ENCODE data around the gene MED20.

Gene MED20

GRCh38 chr6:41878246-41878645 lies 42.7 kb downstream of the MED20 start:
- Histone ChIP-seq H3K9ac (ENCODE audit: low read length in 2 of 2) (no peak overlapping the region), H3K36me3 (ENCODE audit: control insufficient read depth in 2 of 2, insufficient read depth in 2 of 2, low read length in 2 of 2) (no peaks in the 10 kb centered on the region), H3K9me3 (ENCODE audit: control insufficient read depth in 2 of 2, low read length in 2 of 2) (no peaks in the 10 kb centered on the region), H3K4me1 (ENCODE audit: control insufficient read depth, insufficient read depth, low read length) (no peaks in the 10 kb centered on the region), H3K27ac (ENCODE audit: low read length) (no peak overlapping the region), H3K27me3 (ENCODE audit: control insufficient read depth in 1 of 2, insufficient read depth in 2 of 2, low read length in 2 of 2) (no peaks in the 10 kb centered on the region), H3K4me3 (ENCODE audit: low read length in 2 of 2) (no peak overlapping the region)

GRCh38 chr6:41877051-41877680 lies 43.8 kb downstream of the MED20 start:
- H3K4me3 ChIP-seq (ENCODE audit: low read length in 2 of 2): no peak overlapping the region
- no peaks in the 10 kb centered on the region for H3K9me3 ChIP-seq (ENCODE audit: control insufficient read depth in 2 of 2, low read length in 2 of 2)
- no peaks in the 10 kb centered on the region for H3K27me3 ChIP-seq (ENCODE audit: control insufficient read depth in 1 of 2, insufficient read depth in 2 of 2, low read length in 2 of 2)
- no peaks in the 10 kb centered on the region for H3K4me1 ChIP-seq (ENCODE audit: control insufficient read depth, insufficient read depth, low read length)
- no peak overlapping the region for H3K27ac ChIP-seq (ENCODE audit: low read length)
- no peaks in the 10 kb centered on the region for H3K36me3 ChIP-seq (ENCODE audit: control insufficient read depth in 2 of 2, insufficient read depth in 2 of 2, low read length in 2 of 2)
- H3K9ac ChIP-seq (ENCODE audit: low read length in 2 of 2): no peak overlapping the region

GRCh38 chr6:41874741-41875140 lies 46.2 kb downstream of the MED20 start:
- H3K9ac ChIP-seq (ENCODE audit: low read length in 2 of 2): no peak overlapping the region
- no peaks in the 10 kb centered on the region for H3K9me3 ChIP-seq (ENCODE audit: control insufficient read depth in 2 of 2, low read length in 2 of 2)
- H3K27me3 ChIP-seq (ENCODE audit: control insufficient read depth in 1 of 2, insufficient read depth in 2 of 2, low read length in 2 of 2): no peaks in the 10 kb centered on the region
- no peak overlapping the region for H3K27ac ChIP-seq (ENCODE audit: low read length)
- no peaks in the 10 kb centered on the region for H3K36me3 ChIP-seq (ENCODE audit: control insufficient read depth in 2 of 2, insufficient read depth in 2 of 2, low read length in 2 of 2)
- no peak overlapping the region for H3K4me3 ChIP-seq (ENCODE audit: low read length in 2 of 2)
- no peaks in the 10 kb centered on the region for H3K4me1 ChIP-seq (ENCODE audit: control insufficient read depth, insufficient read depth, low read length)

GRCh38 chr6:41872147-41872546 lies 48.8 kb downstream of the MED20 start:
- no peaks in the 10 kb centered on the region for H3K36me3 ChIP-seq (ENCODE audit: control insufficient read depth in 2 of 2, insufficient read depth in 2 of 2, low read length in 2 of 2)
- H3K27me3 ChIP-seq (ENCODE audit: control insufficient read depth in 1 of 2, insufficient read depth in 2 of 2, low read length in 2 of 2): no peaks in the 10 kb centered on the region
- no peaks in the 10 kb centered on the region for H3K4me1 ChIP-seq (ENCODE audit: control insufficient read depth, insufficient read depth, low read length)
- H3K27ac ChIP-seq (ENCODE audit: low read length): no peak overlapping the region
- H3K9ac ChIP-seq (ENCODE audit: low read length in 2 of 2): no peak overlapping the region
- no peaks in the 10 kb centered on the region for H3K9me3 ChIP-seq (ENCODE audit: control insufficient read depth in 2 of 2, low read length in 2 of 2)
- no peak overlapping the region for H3K4me3 ChIP-seq (ENCODE audit: low read length in 2 of 2)

GRCh38 chr6:41871691-41872090 lies 49.2 kb downstream of the MED20 start:
- H3K9me3 ChIP-seq (ENCODE audit: control insufficient read depth in 2 of 2, low read length in 2 of 2): no peaks in the 10 kb centered on the region
- no peak overlapping the region for H3K27ac ChIP-seq (ENCODE audit: low read length)

GRCh38 chr6:41859356-41859755 lies 61.6 kb downstream of the MED20 start:
- Histone ChIP-seq H3K4me1 (ENCODE audit: control insufficient read depth, insufficient read depth, low read length) (no peaks in the 10 kb centered on the region), H3K4me3 (ENCODE audit: low read length in 2 of 2) (no peak overlapping the region), H3K36me3 (ENCODE audit: control insufficient read depth in 2 of 2, insufficient read depth in 2 of 2, low read length in 2 of 2) (no peaks in the 10 kb centered on the region), H3K27me3 (ENCODE audit: control insufficient read depth in 1 of 2, insufficient read depth in 2 of 2, low read length in 2 of 2) (no peaks in the 10 kb centered on the region), H3K9ac (ENCODE audit: low read length in 2 of 2) (no peak overlapping the region), H3K27ac (ENCODE audit: low read length) (no peak overlapping the region), H3K9me3 (ENCODE audit: control insufficient read depth in 2 of 2, low read length in 2 of 2) (no peaks in the 10 kb centered on the region)

More at GRCh38 chr6:41871691-41872090, 49.2 kb downstream of the MED20 start:
- H3K27me3 ChIP-seq (ENCODE audit: control insufficient read depth in 1 of 2, insufficient read depth in 2 of 2, low read length in 2 of 2): no peaks in the 10 kb centered on the region
- H3K4me3 ChIP-seq (ENCODE audit: low read length in 2 of 2): no peak overlapping the region
- no peak overlapping the region for H3K9ac ChIP-seq (ENCODE audit: low read length in 2 of 2)
- H3K4me1 ChIP-seq (ENCODE audit: control insufficient read depth, insufficient read depth, low read length): no peaks in the 10 kb centered on the region
- H3K36me3 ChIP-seq (ENCODE audit: control insufficient read depth in 2 of 2, insufficient read depth in 2 of 2, low read length in 2 of 2): no peaks in the 10 kb centered on the region

GRCh38 chr6:41858703-41859102 lies 62.2 kb downstream of the MED20 start:
- Histone ChIP-seq H3K27me3 (ENCODE audit: control insufficient read depth in 1 of 2, insufficient read depth in 2 of 2, low read length in 2 of 2) (no peaks in the 10 kb centered on the region), H3K27ac (ENCODE audit: low read length) (no peak overlapping the region), H3K36me3 (ENCODE audit: control insufficient read depth in 2 of 2, insufficient read depth in 2 of 2, low read length in 2 of 2) (no peaks in the 10 kb centered on the region), H3K4me1 (ENCODE audit: control insufficient read depth, insufficient read depth, low read length) (no peaks in the 10 kb centered on the region), H3K9ac (ENCODE audit: low read length in 2 of 2) (no peak overlapping the region), H3K9me3 (ENCODE audit: control insufficient read depth in 2 of 2, low read length in 2 of 2) (no peaks in the 10 kb centered on the region), H3K4me3 (ENCODE audit: low read length in 2 of 2) (no peak overlapping the region)

Data from stomach smooth muscle (tissue), 2 donors.